Body of pancreas (tissue), 4 donors: ENCODE results near the gene TBX10.
"Not testable (repeated sequence)": the region's sequence is repeated elsewhere in the genome, so short reads cannot be mapped to it uniquely, and the experiment has no call there.

Experiments
- POLR2A ChIP-seq, 3 donors: fragments of 450-650 bp; IDR thresholded peaks; one replicate each; pipeline ENCODE4 v1.6.1; 2016; ENCODE audit warnings: antibody characterized with exemption in 3 of 3, mild to moderate bottlenecking in 2 of 3
- TF ChIP-seq, protein P1 (sequence below), 7 experiments: fragments of 450-650 bp in 4 of 7; fragments of 200-600 bp in 3 of 7; sonication (generic) in 3 of 7; IDR thresholded peaks; one replicate each; pipeline ENCODE4 v1.5.1; 2016 to 2019; ENCODE audit warnings: antibody characterized with exemption in 7 of 7

- TF ChIP-seq, protein P1, sequence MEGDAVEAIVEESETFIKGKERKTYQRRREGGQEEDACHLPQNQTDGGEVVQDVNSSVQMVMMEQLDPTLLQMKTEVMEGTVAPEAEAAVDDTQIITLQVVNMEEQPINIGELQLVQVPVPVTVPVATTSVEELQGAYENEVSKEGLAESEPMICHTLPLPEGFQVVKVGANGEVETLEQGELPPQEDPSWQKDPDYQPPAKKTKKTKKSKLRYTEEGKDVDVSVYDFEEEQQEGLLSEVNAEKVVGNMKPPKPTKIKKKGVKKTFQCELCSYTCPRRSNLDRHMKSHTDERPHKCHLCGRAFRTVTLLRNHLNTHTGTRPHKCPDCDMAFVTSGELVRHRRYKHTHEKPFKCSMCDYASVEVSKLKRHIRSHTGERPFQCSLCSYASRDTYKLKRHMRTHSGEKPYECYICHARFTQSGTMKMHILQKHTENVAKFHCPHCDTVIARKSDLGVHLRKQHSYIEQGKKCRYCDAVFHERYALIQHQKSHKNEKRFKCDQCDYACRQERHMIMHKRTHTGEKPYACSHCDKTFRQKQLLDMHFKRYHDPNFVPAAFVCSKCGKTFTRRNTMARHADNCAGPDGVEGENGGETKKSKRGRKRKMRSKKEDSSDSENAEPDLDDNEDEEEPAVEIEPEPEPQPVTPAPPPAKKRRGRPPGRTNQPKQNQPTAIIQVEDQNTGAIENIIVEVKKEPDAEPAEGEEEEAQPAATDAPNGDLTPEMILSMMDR (IDR thresholded peaks at IDR 0.05) = not testable (repeated sequence)
- TF ChIP-seq POLR2A (IDR thresholded peaks at IDR 0.05) = not testable (repeated sequence)
These were observed 50.6 kb downstream of the TBX10 start for GRCh38 chr11:67588899-67589415.
